ENCODE data around the gene SLC48A1. TPM values are rescaled to one million over a fixed set of nuclear protein-coding genes. Genes with fewer than 3 reads are reported as not detected.

SLC48A1 gene
- polyA plus RNA-seq, 10 donors = 9.7 to 13.8 (median 11.5) TPM

- no peak for DNase-seq
These were observed 16.9 kb downstream of the SLC48A1 start for GRCh38 chr12:47789712-47790489.

DNA sequence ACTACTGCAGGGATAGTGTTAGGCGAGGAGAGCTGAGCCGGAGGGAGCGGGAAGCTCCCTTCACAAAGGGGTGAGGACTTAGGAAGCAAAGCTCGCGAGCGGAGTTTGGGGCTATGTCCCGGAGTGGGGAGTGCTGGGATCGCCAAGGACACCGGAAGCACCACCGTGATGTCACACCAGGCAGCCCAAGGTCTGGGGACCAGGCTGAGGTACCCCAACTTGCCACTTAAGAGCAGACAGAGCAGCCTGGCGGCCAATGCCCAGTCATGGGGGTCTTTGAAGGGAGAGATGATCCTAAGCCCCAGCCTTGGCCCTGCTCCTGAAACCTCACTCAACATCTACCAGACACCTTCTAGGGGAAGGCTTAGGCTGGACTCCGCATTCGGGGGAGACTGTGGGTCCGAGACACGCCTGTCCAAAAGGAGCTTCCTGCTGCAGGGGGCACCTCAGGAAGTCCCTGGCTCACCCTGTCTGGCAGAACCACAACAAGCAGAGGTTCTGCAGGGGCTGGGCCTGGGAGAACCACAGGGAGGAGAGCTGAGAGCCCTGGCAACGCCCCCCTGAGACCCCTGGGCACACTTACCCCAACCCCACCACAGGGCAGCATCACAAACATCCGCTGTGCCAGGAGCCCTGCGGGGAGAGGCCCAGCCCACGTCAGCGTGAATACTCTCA, 17.8 kb downstream of the SLC48A1 start:
- no peak for DNase-seq

DNA sequence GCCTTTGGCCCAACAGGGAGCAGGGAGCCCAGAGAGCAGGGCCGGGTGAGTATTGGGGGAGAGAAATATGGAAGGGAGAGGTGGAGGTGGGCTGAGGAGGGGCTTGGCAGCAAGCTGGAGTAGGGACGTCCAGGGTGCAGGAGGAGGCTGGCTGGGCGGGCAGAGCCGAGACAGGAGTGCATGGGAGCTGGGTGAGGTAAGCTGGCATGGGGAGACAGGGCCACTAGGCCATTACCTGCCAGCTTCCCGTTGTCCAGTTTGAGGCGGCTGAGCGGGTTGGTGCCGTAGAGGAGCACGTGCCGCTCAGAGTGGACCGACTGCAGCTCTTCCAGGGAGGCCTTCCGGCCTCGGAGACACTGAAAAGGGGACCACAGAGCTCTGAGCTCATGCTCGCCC, 18.3 kb downstream of the SLC48A1 start:
- no peak for DNase-seq

GRCh38 chr12:47791874-47792273, 18.8 kb downstream of the SLC48A1 start:
- no peak for DNase-seq

DNA sequence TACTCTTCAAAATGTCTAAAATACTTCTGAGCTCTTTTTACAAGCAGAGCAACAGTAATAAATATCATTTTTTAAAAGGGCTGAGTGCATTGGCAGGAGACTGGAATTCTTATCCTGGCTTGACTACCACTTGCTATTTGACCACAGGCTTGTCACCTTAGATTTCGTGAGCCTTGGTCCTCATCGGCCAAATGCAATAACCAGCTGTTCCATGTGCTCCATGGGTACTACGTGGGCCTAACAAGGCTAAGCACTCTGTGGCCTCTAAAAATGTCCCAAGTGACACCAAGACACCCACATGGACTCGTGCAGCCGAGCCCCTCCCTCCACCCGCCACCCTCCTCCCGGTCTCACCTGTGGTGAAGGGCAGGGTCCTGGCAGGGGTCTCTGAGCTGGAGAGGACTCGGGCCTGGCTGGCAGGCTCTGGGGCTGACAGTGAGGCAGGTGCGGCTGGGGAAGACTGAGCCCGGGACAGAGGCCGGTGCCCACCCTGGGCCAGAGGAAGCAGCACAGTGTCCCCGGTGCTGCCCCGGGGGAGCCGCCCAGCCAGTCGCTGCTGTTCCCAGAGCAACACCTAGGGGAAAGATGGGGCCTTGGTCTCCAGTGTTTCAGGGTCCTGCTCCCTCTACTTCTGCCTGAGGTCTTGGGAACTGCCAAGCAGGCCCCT, 20.1 kb downstream of the SLC48A1 start:
- no peak for DNase-seq

- no peak for DNase-seq
These were observed 21.6 kb downstream of the SLC48A1 start for GRCh38 chr12:47794679-47795078.

- no peak for DNase-seq
These were observed 22.2 kb downstream of the SLC48A1 start for GRCh38 chr12:47795121-47795813.

- DNase-seq = no peak
These were observed 22.9 kb downstream of the SLC48A1 start for GRCh38 chr12:47795814-47796411.

DNA sequence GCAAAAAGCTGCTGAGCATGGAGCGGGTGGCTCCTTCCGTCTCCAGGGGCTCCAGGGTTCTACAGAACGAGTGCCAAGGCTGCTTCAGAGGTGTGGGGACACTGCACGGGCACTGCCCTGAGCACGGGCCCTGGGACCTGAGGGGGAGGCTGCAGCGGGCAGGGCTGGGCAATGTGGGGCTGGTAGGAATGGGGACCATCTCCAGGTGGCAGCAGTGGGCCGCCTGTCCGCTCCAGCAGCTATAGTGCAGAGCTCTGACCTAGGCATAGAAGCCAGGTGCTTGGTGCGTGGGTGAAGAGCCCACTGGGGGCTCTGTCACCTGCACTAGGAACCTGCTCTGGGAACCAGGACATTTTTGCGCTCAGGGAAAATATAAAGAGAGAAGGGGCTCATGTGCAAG, 24.4 kb downstream of the SLC48A1 start:
- no peak for DNase-seq

DNA sequence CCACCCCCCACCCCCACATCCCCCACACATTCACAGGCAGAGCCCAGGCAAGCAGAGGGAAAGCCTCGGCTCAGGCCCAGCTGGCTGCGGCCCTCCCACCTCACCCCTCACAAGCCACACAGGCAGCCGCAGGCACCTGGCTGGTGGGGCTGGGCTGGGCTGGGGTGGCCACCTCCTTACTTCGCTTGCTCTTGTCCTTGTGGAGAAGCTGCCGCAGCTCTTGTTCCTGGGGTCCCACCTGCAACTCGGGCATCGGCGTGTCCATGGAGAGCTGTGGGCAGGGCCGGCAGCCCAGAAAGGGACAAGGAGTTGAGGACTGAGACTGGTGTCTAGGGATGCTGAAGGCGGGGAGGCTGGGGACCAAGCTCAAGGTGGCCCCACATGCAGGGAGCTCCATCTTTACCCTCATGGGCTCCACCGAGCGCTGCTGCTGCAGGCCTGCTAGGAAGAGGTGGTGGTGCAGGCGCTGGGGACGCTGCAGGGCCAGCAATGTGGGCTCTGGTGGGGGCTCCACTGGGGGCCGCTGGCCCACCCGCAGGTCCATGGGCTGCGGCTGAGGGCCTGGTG, 25.4 kb downstream of the SLC48A1 start:
- no peak for DNase-seq

GRCh38 chr12:47799357-47799955, 26.4 kb downstream of the SLC48A1 start:
- no peak for DNase-seq

DNA sequence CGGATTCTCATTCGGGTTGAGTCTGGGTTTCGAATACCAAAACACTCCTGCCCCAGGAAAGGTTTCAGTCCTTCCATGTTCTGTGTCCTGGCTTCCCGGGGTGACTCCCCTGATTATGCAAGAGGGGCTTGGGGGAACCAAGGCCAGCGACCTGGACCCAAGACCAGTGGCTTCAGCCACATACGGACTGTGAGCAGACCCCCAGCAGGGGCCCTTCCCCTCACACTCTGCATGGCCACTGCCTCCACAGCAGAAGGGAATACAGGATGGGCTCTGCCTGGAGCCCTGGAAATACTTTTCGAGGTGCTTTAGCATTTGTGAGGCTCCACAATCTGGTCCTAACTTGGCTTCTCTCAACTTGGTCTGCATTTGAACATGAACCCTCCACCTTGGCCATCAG, 27.5 kb downstream of the SLC48A1 start:
- no peak for DNase-seq

DNA sequence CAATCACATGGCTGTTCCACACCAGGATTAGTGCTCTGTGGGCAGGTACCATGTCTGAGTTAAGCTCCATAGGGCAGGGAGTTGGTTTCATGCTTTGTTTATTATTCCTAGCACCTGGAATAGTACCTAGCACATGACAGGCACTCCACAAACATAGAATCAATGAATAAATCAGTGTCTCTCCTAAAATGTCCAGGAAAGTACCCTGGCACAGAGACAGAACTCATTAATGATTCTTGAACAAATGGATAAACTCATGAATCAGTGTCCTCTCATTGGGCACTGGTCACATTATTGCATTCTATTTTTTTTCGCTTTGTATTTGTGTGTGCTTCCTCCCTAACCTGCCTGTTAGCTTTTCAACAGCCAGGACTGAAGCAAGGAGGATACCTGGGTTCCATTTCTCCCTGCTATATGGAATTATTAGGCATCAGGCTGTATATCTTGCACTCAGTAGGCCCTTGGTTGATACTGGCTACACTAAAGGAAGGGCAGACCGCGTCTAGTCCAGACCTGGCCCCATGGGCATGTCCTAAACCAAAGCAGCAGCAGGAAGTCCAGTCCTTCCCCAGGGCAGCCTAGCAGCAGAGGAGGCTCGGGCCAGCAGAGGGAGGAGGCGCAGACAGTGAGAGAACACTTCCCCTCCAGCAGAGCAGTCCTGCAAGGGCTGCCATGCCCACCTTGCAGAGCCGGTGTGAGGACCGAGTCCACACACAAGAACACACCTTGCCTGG, 28.3 kb downstream of the SLC48A1 start:
- DNase-seq = peak in 1 of 3 donors; percentile 45

DNA sequence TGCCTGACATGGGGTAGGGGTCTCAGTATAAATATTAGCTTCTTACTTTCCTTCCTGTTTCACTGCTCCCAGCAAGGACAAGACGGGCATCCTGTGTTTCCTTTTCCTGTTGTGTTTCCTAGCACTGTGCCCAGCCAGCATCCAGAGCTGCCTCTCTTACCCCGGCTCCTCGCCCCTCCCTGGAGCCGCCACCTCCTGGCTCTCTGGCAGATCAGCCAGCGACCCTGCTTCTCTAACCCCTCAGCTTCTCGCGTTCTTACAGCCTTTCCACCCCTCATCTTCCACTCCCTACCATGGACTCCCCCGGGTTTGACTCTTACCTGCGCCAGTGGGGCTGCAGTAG, 28.8 kb downstream of the SLC48A1 start:
- DNase-seq = no peak

DNA sequence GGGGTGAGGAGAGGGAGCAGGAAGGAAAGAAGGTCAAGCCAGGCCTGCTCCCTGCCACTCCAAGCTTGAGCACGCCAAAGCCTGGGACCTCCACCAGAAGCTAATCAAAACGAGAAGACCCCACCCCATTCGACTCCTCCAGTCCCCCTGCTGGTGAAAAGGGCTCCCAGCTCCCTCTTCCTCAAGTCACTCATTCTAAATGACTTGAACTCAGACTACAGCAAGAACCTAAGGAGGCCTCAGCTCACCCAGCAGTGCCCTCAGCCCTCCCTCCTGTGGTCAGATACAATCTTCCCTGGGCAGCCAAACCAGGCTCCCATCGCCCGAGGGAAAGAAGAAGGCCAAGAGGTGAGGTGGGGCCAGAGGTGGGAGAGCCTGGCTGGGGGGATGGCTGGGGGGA, 29.3 kb downstream of the SLC48A1 start:
- no peak for DNase-seq

DNA sequence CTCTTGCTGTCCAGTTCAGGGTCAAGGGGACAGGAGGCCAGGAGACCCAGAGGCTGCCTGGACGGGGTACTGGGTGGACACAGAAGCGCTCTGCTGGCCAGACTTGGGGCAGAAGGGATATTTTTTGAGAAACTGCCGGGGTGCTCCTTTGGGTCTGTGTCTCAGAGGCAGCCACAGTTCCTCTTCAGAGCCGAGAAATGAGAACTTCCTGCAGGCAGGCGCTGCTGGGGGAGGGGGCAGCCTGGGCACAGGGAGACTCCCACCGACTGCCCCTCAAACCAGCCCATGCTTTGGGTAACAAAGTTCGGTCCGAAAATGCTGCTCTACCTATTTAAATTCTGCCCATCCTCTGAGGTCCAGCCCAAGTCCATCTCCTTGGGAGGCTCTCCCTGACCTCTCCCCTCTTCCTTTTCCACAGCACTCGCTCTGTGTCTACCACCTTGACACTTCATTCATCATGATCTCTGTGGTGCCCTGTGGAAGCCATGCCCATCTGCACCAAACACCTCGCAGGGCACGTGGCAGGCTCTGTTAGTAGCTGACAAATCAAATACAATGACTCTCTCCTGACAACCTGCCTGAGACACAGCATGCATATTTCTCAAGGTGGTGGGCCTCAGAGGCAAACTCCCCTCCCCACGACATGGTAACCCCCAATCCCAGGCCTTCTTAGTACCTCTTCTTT, 30.3 kb downstream of the SLC48A1 start:
- DNase-seq = no peak

- DNase-seq = peak in 1 of 3 donors; percentile 58
These were observed 31.1 kb downstream of the SLC48A1 start for GRCh38 chr12:47804171-47804570.

- DNase-seq = no peak
These were observed 32.4 kb downstream of the SLC48A1 start for GRCh38 chr12:47805417-47805816.

DNA sequence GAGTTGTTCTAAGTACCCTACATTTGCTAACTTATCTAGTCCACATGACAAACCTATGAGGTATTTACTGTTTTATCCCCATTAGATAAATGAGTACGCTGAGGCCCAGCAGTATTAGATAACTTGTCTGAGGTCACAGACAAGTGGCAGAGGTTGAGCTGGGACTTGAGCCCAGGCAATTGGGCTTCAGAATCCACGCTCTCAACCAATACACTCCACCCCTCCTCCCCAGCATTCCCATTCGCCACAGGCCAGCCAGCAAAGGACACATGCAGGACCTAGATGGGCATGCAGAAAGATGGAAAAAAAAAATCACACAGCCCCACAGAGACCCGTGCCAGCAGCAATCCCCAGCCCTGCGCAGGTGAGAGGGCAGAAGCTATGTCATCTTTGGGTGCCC, 34.3 kb downstream of the SLC48A1 start:
- no peak for DNase-seq

DNA sequence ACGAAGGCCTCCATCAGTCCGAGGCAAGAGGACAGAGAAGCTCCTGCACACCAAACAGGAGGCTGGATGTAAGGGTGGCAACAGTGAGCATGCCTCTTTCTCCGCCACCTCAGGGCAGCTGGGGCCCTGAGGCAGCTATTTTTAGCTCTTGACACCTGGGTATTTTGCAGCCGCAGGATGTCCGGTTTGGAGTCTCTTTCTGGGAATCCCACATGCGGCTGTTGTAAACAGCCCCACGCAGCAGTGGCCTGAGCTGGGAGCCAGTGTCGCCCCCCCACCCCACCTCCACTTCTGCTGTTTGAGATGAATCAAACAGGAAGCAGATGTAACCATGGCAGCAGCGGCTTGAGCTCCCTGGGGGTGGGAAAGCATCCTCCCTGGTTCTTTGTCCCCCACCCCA, 35.0 kb downstream of the SLC48A1 start:
- DNase-seq = peak in 2 of 3 donors; percentile 52 to 80
